ENCODE measurements around the gene TMEM54.

GRCh38 chr1:32855861-32856617 lies 45.1 kb downstream of the TMEM54 start:
- TF ChIP-seq POLR2A (IDR thresholded peaks at IDR 0.05) (no peak), CTCF (IDR thresholded peaks at IDR 0.05) (no peak)
